Neural progenitor cell (in vitro differentiated cells): ENCODE data around the gene TPCN2. TPM values are rescaled to one million over a fixed set of nuclear protein-coding genes. Genes with fewer than 3 reads are reported as not detected.

Source experiments
- DNase-seq: peaks from one replicate; pipeline ENCODE4 v3.0.0-alpha.2; 2016; ENCODE audit warnings: low spot score
- H2AFZ ChIP-seq: fragments of 200-600 bp; sonication (generic); replicated peaks from 2 replicates; pipeline ENCODE4 v1.6.1; 2016; ENCODE audit warnings: antibody characterized with exemption
- H3F3A ChIP-seq: fragments of 200-600 bp; sonication (generic); 2 replicates; pipeline ENCODE4 v1.6.1; 2016; ENCODE audit warnings: antibody characterized with exemption, low read depth
- H3K27ac ChIP-seq: fragments of 200-600 bp; sonication (generic); 2 replicates; pipeline ENCODE4 v1.5.1; 2016; ENCODE audit warnings: mild to moderate bottlenecking
- H3K27me3 ChIP-seq: fragments of 200-600 bp; sonication (generic); 2 replicates; pipeline ENCODE4 v1.6.1; 2016; ENCODE audit warnings: mild to moderate bottlenecking, moderate library complexity
- H3K36me3 ChIP-seq: fragments of 200-600 bp; sonication (generic); 2 replicates; pipeline ENCODE4 v1.5.1; 2016
- H3K4me1 ChIP-seq: fragments of 200-600 bp; sonication (generic); 2 replicates; pipeline ENCODE4 v1.6.1; 2016; ENCODE audit warnings: mixed run types
- H3K4me2 ChIP-seq: fragments of 200-600 bp; sonication (generic); 2 replicates; pipeline ENCODE4 v1.6.1; 2016
- H3K4me3 ChIP-seq: fragments of 200-600 bp; sonication (generic); 2 replicates; pipeline ENCODE4 v1.5.1; 2016
- H3K79me2 ChIP-seq: fragments of 200-600 bp; sonication (generic); 2 replicates; pipeline ENCODE4 v1.6.1; 2016; ENCODE audit warnings: low read depth
- H3K9ac ChIP-seq: fragments of 200-600 bp; sonication (generic); 2 replicates; pipeline ENCODE4 v1.6.1; 2016
- H3K9me3 ChIP-seq: fragments of 200-600 bp; sonication (generic); 2 replicates; pipeline ENCODE4 v1.5.1; 2016; ENCODE audit warnings: low read depth
- H4K20me1 ChIP-seq: fragments of 200-600 bp; sonication (generic); 2 replicates; pipeline ENCODE4 v1.6.1; 2016; ENCODE audit warnings: low read depth
- H3K27ac Mint-ChIP-seq: 3 replicates; pipeline ENCODE4 v1.8.0; 2021; ENCODE audit warnings: mixed read lengths
- H3K27me3 Mint-ChIP-seq: 2 replicates; pipeline ENCODE4 v1.8.0; 2022; ENCODE audit warnings: low read depth, mild to moderate bottlenecking, inconsistent platforms, moderate library complexity, mixed read lengths; ENCODE audit not compliant: insufficient read depth
- H3K36me3 Mint-ChIP-seq: 3 replicates; pipeline ENCODE4 v1.8.0; 2021; ENCODE audit warnings: mixed read lengths
- H3K4me1 Mint-ChIP-seq: 3 replicates; pipeline ENCODE4 v1.8.0; 2021; ENCODE audit warnings: mixed read lengths
- H3K4me3 Mint-ChIP-seq: 3 replicates; pipeline ENCODE4 v1.8.0; 2021; ENCODE audit warnings: mild to moderate bottlenecking, moderate library complexity, mixed read lengths
- H3K9me3 Mint-ChIP-seq: 3 replicates; pipeline ENCODE4 v1.8.0; 2020; ENCODE audit warnings: mixed read lengths
- EZH2 ChIP-seq: fragments of 200-600 bp; sonication (generic); IDR thresholded peaks from 2 replicates; pipeline ENCODE4 v1.6.1; 2017; ENCODE audit warnings: antibody characterized with exemption, mild to moderate bottlenecking, moderate library complexity
- EZH2phosphoT487 ChIP-seq: fragments of 200-600 bp; sonication (generic); IDR thresholded peaks from 2 replicates; pipeline ENCODE4 v1.6.1; 2017; ENCODE audit warnings: antibody characterized with exemption
- total RNA-seq: library from RNA; depleted of rRNA; stranded (reverse); fragments of >200 nt; gene quantifications from 2 replicates; pipeline ENCODE4 v1.2.3, GENCODE V29; 2015; ENCODE audit warnings: low replicate concordance
- TF ChIP-seq, protein P1 (sequence below): fragments of 200-600 bp; sonication (generic); IDR thresholded peaks from 2 replicates; pipeline ENCODE4 v1.5.1; 2017; ENCODE audit warnings: antibody characterized with exemption, mild to moderate bottlenecking

Gene TPCN2
- total RNA-seq, 1 donor from 2014 or later: 7.2 TPM

- Mint-ChIP-seq H3K9me3 (peaks cover 5% of the 10 kb centered on the region), H3K36me3 (peaks cover 3% of the 10 kb centered on the region), H3K4me1 (peaks cover 25% of the 10 kb centered on the region), H3K27ac (no peak overlapping the region), H3K27me3 (peaks cover 4% of the 10 kb centered on the region), H3K4me3 (no peak overlapping the region)
- Histone ChIP-seq H2AFZ (no peak overlapping the region), H4K20me1 (no peaks in the 10 kb centered on the region), H3K36me3 (no peaks in the 10 kb centered on the region), H3K27me3 (no peaks in the 10 kb centered on the region), H3K79me2 (no peaks in the 10 kb centered on the region), H3F3A (no peaks in the 10 kb centered on the region), H3K4me3 (no peak overlapping the region), H3K9me3 (no peaks in the 10 kb centered on the region), H3K27ac (no peak overlapping the region), H3K4me2 (no peak overlapping the region), H3K9ac (no peak overlapping the region), H3K4me1 (no peaks in the 10 kb centered on the region)
- no peak for TF ChIP-seq EZH2phosphoT487
- TF ChIP-seq, protein P1, sequence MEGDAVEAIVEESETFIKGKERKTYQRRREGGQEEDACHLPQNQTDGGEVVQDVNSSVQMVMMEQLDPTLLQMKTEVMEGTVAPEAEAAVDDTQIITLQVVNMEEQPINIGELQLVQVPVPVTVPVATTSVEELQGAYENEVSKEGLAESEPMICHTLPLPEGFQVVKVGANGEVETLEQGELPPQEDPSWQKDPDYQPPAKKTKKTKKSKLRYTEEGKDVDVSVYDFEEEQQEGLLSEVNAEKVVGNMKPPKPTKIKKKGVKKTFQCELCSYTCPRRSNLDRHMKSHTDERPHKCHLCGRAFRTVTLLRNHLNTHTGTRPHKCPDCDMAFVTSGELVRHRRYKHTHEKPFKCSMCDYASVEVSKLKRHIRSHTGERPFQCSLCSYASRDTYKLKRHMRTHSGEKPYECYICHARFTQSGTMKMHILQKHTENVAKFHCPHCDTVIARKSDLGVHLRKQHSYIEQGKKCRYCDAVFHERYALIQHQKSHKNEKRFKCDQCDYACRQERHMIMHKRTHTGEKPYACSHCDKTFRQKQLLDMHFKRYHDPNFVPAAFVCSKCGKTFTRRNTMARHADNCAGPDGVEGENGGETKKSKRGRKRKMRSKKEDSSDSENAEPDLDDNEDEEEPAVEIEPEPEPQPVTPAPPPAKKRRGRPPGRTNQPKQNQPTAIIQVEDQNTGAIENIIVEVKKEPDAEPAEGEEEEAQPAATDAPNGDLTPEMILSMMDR: no peak
- TF ChIP-seq EZH2: no peak
- no peak for DNase-seq
These were observed 67.9 kb downstream of the TPCN2 start for GRCh38 chr11:69116671-69117070.

- Mint-ChIP-seq H3K4me1 (peaks cover 32% of the 10 kb centered on the region), H3K36me3 (peaks cover 3% of the 10 kb centered on the region), H3K27ac (no peak overlapping the region), H3K9me3 (peaks cover 4% of the 10 kb centered on the region), H3K4me3 (no peak overlapping the region), H3K27me3 (peaks cover 3% of the 10 kb centered on the region)
- Histone ChIP-seq H4K20me1 (no peaks in the 10 kb centered on the region), H3K27me3 (no peaks in the 10 kb centered on the region), H3K4me3 (no peak overlapping the region), H3K36me3 (no peaks in the 10 kb centered on the region), H3K9me3 (no peaks in the 10 kb centered on the region), H3K9ac (no peak overlapping the region), H3K4me1 (peaks cover 14% of the 10 kb centered on the region), H3K27ac (no peak overlapping the region), H3F3A (peaks cover 22% of the 10 kb centered on the region), H3K79me2 (no peaks in the 10 kb centered on the region), H3K4me2 (no peak overlapping the region), H2AFZ (no peak overlapping the region)
- DNase-seq: no peak
- TF ChIP-seq EZH2phosphoT487 (no peak), EZH2 (no peak)
- TF ChIP-seq, protein P1: no peak
These were observed 70.5 kb downstream of the TPCN2 start for GRCh38 chr11:69119190-69119589.

DNA sequence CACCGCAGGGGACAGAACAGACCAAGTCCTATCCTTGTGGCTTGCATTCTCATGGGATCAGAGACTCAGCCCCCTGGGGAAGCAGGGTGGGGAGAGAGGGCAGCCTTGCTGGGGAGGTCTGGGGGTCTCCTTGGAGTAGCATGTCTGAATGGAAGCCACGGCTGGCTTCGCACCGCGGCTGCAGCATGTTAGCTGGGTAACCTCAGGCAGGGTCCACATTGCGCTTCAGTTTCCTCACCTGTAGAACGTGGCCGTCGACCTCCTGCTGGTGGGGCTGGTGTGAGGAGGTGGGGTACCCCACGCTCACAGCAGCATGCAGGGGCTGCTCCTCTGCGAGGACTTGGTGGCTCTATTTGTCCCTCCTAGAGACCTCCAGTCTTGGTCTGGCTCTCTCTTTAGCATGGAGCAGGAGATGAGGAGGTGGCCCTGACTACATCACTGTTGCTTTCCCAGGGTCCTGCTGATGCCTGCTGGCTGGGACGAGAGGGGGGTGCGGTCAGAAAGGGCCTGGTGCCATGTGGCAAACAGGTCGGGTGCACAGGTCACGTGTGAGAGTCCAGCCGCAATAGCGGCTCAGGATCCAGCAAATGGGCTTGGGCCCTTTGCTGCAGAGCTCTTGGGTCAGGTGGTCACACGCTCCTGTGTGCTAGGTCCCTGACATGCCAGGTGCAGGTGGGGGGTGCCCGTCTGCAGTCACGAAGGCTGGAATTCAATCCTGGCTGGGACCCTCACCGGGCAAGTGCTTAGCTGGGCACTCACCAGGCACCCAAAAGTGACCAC, 71.6 kb downstream of the TPCN2 start:
- no peaks in the 10 kb centered on the region for H3K36me3 ChIP-seq
- H3K4me1 ChIP-seq: peaks cover 14% of the 10 kb centered on the region
- DNase-seq: no peak
- H3K27me3 ChIP-seq: no peaks in the 10 kb centered on the region
- no peak overlapping the region for H3K27ac Mint-ChIP-seq
- peaks cover 7% of the 10 kb centered on the region for H3K27me3 Mint-ChIP-seq
- H3K9me3 ChIP-seq: no peaks in the 10 kb centered on the region
- H3K9ac ChIP-seq: no peak overlapping the region
- H3K4me1 Mint-ChIP-seq: peaks cover 29% of the 10 kb centered on the region
- H3K36me3 Mint-ChIP-seq: peaks cover 3% of the 10 kb centered on the region
- no peaks in the 10 kb centered on the region for H3K79me2 ChIP-seq
- H3F3A ChIP-seq: peaks cover 23% of the 10 kb centered on the region
- no peak overlapping the region for H3K4me2 ChIP-seq
- H3K4me3 Mint-ChIP-seq: no peak overlapping the region
- H3K27ac ChIP-seq: no peak overlapping the region
- H4K20me1 ChIP-seq: no peaks in the 10 kb centered on the region
- TF ChIP-seq, protein P1: no peak
- TF ChIP-seq EZH2phosphoT487 (no peak), EZH2 (no peak)
- H3K4me3 ChIP-seq: no peak overlapping the region
- no peak overlapping the region for H2AFZ ChIP-seq
- peaks cover 4% of the 10 kb centered on the region for H3K9me3 Mint-ChIP-seq
